ENCODE results near the gene SLCO1B3.

DNA sequence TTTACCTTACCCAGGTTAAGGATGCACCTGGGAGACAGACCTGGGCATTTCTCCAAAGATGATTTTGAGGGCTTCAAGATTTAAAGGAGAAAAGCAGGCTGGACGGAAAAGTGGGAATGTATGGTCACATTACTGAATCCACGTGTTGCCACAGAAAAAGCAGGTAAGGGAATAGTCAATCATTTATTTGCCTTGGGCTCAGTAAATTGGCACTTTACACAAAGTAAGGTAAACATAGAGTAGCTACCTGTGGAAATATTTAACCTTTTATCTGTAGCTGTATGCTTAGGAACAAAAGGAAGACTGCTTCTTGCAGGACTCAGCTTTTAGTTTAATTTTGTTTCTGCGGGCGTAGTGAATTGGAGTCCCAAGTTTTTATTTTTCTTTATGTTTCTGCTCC, 153.3 kb downstream of the SLCO1B3 start:
- TF ChIP-seq SMAD1 (IDR thresholded peaks at IDR 0.05; ENCODE audit: low read depth, low read length, partially characterized antibody) (no peak), CREB1 (IDR thresholded peaks at IDR 0.05) (no peak), CREB1 (CRISPR knock-in tag; IDR thresholded peaks at IDR 0.05) (no peak), RCOR1 (IDR thresholded peaks at IDR 0.05; ENCODE audit: borderline replicate concordance in 1 of 2, low read depth in 2 of 2, low read length in 2 of 2) (no peak), MAFF (IDR thresholded peaks at IDR 0.05; ENCODE audit: low read length) (no peak), HSF4 (CRISPR knock-in tag; IDR thresholded peaks at IDR 0.05; ENCODE audit: borderline replicate concordance) (no peak)
- TF ChIP-seq, protein P1, sequence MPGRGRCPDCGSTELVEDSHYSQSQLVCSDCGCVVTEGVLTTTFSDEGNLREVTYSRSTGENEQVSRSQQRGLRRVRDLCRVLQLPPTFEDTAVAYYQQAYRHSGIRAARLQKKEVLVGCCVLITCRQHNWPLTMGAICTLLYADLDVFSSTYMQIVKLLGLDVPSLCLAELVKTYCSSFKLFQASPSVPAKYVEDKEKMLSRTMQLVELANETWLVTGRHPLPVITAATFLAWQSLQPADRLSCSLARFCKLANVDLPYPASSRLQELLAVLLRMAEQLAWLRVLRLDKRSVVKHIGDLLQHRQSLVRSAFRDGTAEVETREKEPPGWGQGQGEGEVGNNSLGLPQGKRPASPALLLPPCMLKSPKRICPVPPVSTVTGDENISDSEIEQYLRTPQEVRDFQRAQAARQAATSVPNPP (IDR thresholded peaks at IDR 0.05; ENCODE audit: borderline replicate concordance, insufficient read depth, insufficient read length) = no peak
- TF ChIP-seq, protein P2, sequence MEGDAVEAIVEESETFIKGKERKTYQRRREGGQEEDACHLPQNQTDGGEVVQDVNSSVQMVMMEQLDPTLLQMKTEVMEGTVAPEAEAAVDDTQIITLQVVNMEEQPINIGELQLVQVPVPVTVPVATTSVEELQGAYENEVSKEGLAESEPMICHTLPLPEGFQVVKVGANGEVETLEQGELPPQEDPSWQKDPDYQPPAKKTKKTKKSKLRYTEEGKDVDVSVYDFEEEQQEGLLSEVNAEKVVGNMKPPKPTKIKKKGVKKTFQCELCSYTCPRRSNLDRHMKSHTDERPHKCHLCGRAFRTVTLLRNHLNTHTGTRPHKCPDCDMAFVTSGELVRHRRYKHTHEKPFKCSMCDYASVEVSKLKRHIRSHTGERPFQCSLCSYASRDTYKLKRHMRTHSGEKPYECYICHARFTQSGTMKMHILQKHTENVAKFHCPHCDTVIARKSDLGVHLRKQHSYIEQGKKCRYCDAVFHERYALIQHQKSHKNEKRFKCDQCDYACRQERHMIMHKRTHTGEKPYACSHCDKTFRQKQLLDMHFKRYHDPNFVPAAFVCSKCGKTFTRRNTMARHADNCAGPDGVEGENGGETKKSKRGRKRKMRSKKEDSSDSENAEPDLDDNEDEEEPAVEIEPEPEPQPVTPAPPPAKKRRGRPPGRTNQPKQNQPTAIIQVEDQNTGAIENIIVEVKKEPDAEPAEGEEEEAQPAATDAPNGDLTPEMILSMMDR (IDR thresholded peaks at IDR 0.05 in 2 of 3, conservative IDR thresholded peaks at IDR 0.05 in 1 of 3; ENCODE audit: insufficient read depth in 2 of 3, low read depth in 1 of 3, low read length in 3 of 3) = no peak
